Measurements from ENCODE around the gene OSM.
A peak's percentile ranks its signal among the peaks of the same experiment; 100 is the strongest.

The OSM gene

DNA sequence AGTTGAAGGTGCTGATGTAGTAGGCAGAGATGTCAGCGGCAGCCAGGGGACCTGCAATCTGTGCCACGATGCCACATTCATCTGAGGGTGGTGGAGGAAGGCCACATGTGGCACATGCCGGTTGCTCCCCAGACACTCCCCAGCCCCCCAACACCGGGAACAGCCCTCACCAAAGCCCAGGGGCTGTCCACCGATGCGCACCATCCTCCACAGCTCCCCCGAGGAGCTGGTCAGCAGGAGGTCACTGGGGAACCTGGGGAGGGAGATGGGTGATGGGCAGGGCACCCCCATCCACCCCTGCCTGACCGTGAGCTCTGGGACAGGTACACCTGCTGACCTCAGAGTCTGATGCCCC lies 19.2 kb upstream of the OSM start:
- no peak for DNase-seq

DNA sequence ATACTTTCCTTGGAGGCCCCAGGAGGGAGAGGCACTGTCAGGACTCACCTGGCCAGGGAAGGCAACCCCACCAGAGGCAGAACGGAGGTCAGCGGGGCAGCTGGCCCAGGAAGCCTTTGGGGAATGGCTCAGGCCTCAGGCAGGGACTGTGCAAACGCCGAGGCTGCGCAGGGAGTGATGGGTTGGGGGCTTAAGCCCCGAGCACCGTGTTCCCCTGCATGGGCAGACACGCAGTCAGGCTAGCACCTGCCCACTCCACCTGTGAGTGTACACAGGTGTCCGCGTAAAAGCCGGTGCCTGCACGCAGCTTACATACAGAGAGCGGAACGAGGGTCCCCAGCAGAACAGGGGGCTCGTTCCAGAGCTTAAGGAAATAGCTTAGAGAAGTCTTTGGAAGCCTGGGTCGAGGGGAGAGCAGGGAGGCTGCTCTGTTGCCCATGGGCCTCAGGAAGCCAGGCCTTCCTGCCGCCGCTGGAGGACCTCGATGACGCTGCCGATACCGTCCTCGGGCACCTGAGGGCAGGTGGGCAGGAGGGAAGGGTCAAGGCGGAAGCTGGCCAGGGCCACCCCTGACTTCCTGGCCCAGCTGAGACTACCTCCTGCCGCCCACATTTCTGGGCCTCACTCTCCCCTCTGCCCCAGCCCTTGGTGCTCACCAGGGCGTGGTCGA lies 18.7 kb upstream of the OSM start:
- DNase-seq, result no peak

DNA sequence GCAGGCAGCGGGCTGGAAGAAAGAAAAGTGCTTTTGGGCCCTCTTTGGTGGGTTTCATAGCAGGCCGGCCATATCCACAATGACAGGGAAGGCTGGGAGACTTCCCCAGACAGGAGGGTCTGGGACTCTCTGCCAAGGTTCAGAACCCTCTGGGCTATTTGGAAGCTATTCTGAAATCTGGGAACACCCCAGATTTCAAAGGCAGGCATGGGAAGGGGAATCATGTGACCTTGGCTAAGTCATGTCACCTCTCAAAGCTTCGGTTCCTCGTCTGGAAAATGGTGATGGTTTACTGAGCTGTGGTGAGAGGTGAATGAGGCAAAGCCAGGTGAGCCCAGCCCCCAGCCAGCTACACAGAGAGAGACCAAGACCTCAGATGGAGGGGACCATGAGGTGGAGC lies 18.0 kb upstream of the OSM start:
- DNase-seq, result no peak

DNA sequence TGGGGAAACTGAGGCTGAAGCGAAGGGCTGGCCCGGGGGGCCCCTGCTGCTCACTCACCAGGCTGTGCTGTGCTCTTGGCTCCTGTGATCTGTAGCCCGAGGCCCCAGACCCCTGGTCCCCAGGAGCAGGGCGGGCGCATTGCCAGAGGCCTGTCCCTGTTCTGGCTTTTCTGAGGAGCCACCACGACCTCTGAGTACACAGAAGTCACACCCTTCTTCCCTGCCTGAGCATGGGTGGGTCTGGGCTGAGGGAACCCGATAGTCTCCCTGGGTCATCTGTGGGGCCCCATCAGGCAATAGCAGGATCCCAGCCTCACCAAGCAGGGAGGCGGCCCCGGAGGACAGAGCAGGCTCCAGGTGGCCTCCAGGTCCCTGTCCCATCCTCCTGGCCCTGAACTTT lies 17.5 kb upstream of the OSM start:
- DNase-seq, result no peak

DNA sequence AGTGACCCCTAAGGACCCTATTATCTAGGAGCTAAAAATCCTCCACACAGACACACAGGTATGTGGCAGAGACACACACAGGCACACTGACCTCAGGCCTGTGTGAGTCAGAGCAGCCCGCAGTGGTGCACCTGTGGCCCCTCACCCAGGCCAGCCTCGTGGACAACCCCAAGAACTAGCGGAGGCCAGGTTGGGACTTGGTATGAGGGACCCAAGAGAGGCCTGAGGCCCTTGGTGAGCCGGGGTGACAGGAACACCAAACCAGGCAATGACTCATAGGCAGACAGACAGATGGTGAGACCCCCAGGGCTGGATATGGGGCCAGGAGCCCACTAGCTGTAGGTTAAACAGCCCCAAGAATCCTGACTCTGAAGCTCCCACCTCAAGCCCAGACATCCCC lies 16.7 kb upstream of the OSM start:
- no peak for DNase-seq

DNA sequence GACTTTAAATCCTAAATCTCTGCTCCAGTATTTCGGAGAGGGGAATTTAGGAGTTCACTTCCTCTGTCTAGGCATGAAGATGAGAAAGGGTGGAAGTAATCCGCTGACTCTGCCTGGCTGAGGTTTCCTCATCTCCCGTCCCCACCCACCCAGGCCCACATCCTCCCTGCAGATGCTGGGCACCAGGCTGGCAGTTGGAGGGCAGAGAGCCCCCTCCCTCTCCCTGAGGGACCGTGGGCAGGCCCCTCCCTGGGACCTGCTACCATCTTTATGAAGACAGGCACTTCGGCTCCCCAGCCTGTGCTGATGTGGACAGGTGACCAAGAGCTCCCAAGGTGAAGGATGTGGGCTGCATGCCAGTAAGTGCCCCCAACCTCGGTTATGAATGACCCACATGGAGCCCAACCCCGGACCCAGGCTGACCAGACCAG lies 16.0 kb upstream of the OSM start:
- DNase-seq, result no peak

DNA sequence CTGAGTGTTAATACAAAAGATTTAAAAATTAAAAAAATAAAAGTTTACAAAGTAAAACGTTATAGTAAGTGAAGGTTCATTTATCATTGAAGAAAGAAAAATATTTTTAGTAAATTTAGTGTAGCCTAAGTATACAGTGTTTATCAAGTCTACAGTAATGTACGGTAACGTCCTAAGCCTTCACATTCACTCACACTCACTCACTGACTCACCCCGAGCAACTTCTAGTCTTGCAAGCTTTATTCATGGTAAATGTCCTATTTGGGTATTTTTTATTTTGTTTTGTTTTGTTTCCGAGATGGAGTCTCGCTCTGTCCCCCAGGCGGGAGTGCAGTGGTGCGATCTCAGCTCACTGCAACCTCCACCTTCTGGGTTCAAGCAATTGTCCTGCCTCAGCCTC lies 13.9 kb upstream of the OSM start:
- no peak for DNase-seq

DNA sequence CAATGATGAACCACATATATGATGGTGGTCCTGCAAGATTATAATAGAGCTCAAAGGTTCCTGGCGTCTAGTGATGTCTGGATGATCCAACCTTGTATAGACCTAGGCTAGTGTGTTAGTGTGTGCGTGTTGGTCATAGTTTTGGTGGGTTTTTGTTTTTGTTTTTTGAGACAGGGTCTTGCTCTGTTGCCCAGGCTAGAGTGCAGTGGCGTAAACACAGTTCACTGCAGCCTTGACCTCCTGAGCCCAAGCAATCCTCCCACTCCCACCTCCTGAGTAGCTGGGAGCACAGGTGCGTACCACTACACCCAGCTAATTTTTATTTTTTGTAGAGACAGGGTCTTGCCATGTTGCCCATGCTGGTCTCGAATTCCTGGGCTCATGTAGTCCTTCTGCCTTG lies 13.3 kb upstream of the OSM start:
- DNase-seq, result no peak

DNA sequence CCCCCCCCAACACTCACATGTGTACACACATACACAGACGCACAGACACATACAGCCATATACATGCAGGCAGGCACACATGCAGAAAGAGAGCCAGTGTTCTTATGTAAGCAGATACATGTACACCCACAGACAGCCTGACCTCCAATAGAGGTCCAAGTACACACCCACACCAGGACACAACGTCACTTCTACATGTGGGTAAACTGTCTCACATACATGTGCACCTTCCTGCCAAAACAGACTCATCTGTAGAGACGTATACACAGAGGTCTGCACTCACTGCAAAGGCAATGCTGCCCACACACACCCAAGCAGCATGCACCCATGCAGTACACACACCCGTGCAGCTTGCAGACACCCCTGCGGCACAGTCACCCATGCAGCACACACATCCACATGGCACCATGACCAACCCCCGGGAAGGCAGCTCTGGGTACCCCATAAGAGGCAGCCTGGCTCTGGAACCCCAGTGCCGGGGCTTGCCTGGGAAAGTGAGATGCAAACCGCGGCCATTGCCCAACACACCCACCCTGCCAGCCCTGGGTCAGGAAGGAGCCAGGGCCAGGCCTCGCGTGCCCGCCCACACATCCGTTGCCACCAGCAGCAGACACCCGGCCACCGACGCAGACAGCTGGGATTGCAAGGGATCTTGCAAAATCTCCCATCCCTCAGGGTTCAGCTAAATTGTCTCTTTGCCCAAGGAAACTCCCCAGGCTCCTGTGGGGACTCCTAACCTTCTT lies 12.6 kb upstream of the OSM start:
- peak in 15 of 58 donors; percentile 8 to 40 (median 21) for DNase-seq

DNA sequence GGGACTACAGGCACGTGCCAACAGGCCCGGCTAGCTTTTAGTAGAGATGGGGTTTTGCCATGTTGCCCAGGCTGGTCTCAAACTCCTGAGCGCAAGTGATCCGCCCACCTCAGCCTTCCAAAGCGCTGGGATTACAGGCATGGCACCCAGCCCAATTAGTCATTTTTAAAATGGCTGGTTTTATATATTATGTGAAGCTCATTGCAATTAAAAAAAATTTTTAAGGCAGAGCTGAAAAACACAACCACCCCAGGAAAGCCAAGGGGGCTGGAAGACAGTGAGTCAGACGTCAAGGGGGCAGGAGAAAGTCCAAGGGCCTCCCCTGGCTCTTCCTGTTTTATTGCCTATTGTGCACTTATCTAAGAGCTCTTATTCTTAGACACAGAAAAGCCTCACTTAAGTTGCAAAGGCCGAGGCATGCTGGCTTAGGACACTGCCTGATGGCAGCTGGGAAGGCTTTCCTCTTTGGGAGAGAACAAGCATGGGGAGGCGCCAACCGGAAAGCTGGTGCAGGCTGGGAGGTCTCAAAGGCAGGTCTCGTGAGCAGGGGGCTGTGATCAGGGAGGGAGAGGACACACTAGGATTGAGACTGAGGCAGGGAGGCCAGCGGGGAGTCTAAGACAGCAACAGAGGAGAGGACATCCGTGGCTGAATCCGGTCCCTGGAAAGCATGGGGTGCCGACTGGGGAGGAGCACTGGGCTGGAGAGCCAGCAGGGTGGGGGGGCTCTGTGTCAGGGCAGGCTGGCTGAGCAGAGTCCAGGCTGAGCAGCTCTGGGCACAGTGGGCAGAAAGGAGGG lies 11.1 kb upstream of the OSM start:
- peak in 22 of 58 donors; percentile 9 to 74 (median 40) for DNase-seq

DNA sequence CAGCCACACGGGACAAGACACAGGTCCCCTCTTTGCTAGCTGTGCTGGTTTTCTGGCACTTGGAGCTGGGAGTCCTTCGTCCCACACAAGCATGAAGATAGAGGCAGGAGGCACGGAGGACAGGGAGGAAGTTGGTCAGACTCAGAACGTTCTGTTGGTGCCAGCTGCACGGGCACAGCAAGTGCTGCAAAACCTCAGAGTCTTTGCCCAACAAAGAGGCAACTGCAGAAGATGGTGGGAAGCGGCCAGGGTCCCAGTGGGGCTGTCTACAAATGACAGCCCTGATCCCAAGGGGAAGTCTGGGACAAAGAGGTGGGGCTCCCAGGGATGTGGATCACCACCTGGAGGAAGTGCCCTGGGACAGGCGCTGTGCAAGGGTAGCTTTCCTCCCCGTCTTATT lies 9.4 kb upstream of the OSM start:
- DNase-seq, result no peak

DNA sequence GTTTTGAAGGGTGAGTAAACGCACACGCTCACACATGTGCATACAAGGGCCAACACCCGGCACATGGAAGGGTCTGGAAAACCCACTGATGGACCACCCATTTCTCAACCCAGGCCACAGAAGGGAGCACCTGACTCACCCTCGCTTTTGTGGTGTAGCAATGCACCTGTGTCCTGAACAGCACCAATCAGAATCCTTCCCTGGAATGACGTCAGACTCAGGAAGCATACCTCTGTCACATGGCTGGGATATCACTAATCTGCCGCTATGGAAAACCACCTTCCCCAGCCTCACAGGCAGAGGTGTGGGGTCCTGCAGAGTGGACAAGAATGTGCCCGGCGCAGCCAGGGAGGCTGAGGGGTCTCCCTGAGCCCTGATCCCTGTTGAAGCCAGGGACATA lies 9.0 kb upstream of the OSM start:
- DNase-seq, result no peak

DNA sequence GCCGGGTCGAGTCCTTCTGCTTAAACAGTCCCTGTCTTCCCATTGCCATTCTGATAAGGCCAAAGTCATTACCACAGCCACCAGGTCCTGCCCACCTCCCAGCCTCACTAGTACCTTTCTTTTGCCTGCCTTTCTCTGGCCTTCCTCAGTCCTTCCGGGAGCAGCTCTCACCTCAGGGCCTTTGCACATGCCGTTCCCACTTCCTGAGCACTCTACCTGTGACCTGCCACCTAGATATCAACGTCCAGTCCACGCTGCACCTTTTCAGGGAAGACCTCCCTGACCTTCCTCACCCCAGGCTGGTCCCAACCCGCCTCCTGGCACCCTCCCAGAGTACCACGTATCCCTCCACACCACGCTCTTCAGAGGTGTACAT lies 7.8 kb upstream of the OSM start:
- DNase-seq, result no peak

DNA sequence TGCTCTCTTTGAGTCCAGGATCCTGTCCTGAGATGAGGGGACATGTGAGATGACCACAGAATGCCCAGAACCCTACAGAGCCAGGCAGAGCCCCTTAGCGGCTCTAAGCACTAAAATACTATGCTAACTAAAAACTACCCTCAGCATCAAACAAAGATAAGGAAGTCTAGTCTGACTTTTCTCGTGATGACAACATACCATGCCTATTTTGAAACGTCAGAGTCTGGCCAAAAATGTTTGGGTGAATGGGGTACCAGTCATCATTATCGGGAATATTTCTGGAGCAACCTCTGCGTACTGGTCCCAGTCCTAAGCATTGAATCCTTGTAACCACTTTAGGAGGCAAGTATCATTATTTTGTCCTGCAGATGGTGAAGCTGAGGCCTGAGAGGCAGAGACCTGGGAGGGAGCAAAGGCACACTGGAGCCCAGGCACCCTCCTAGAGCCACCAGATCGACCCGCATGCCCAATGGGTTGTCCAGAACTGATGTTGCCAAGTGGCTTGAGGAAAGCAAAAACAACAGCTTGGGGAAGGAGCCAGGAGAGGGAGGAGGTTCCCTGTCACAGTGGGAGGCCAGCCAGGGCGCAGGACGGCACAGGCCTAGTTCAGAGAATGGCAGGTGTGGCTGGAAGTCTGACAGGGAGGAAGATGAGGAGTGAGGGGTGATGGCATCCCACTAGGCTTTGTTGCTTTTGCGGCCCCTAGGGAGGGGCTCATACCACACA lies 7.2 kb upstream of the OSM start:
- DNase-seq, result no peak

DNA sequence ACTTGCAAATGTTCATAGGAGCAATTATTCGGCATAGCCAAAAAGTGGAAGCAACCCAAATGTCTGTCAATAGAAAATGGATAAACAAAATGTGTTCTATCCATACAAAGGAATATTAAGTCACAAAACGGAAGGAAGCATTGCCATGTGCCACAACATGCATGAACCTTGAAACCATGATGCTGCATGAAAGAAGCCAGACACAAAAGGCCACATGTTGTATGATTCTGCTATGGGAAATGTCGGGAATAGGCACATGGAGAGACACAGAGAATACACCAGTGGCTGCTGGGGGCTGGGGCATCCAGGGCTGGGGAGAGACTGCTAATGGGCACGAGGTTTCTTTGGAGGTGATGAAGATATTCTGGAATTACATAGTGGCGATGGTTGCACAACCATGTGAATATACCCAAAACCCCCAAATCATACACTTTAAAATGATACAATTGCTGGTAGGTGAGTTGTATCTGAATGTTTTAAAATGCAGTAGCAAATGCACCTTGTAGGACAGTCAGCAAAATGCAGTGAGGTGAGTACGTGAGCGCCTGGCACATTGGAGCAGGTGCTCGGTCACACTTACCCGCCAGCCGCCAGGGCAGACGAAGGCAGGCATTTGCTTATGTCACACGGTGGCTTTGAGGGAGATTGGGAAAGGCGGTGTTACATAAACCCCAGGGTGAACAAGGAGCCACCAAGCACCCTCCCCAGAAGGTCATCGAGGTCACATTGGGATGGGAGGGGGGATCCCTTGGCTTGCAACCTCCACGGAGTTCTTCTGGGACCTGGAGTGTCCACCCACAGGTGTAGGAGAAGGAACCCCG lies 6.3 kb upstream of the OSM start:
- no peak for DNase-seq

DNA sequence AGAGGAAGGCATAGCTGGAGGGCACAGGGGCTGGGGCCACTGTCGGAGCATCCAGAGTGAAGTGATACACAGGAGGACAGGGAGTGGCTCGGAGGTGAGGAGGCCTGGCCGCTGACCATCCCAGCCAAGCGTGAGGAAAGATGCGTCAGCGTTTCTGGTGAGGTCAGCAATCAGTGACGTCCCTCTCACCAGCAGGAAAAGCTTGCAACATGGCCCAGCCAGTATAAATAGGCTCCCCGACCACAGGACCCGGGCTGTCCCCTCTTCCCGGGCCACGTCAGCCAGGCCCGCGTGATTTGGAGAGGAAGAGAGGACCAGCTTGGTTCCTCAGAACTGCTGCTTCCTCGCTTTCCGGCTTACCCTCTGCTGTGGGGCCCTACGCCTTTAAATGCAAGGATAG lies 4.2 kb upstream of the OSM start:
- peak in 41 of 58 donors; percentile 14 to 72 (median 39) for DNase-seq

DNA sequence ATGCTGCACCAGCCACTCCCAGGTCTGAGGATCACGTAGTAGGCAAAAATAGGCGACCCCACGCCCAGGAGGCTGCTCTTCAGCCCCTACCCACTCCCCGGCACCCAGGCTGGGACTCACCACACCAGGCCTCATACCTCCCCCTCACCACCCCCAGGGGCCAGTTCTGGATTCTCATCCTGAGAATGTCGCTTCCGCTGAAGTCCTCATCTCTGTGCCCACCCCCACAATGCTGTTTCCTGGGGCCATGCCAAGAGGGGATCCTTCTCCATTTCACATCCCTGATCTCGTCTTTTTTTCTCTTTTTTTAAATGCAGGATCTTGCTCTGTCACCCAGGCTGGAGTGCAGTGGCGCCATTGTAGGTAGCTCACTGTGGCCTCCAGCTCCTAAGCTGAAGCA lies 1.7 kb upstream of the OSM start:
- DNase-seq, result no peak

DNA sequence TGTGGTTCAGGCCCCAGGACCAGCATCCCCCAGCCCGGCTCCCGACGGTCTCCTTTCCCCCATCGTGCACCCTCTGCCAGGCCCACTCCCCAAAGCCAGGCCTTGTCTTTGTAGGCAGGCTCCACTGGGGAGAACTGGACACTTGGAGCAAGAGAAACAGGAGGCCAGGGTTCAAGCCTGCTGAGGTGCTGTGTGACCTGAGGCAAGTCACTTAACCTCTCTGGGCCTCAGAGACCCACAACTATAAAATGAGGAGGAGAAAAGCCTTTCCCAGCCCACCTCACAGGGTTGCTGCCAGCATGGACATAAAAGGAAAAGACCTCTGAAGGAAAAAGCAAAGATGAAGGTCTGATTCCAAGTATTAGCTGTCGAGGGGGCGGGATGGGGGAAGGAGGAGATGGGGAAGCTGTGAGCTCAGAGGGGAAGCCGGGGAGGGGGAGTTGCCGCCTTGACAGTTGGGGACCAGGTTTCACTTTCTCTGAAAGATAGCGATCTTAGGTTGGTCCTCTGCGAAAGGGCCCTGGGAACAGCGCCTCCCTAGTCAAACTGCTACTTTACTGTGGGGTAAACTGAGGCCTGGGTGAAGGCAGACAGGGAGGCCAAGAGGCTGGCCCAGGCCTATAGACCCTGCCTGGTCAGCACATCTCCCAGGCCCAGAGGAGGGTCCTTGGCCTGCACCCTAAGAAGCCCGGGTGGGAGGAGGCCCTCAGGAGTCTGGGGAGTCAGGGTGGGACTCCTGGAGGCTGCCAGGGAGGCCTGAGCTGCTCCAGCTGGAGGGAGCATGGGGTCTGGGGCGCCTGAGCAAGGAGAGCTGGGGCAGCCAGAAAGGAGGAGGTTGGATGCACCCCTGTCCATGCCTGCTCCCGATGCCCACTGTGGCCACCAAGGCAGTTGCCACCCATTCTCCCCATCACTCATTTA lies 991 bp upstream of the OSM start:
- peak in 1 of 58 donors; percentile 17 for DNase-seq

DNA sequence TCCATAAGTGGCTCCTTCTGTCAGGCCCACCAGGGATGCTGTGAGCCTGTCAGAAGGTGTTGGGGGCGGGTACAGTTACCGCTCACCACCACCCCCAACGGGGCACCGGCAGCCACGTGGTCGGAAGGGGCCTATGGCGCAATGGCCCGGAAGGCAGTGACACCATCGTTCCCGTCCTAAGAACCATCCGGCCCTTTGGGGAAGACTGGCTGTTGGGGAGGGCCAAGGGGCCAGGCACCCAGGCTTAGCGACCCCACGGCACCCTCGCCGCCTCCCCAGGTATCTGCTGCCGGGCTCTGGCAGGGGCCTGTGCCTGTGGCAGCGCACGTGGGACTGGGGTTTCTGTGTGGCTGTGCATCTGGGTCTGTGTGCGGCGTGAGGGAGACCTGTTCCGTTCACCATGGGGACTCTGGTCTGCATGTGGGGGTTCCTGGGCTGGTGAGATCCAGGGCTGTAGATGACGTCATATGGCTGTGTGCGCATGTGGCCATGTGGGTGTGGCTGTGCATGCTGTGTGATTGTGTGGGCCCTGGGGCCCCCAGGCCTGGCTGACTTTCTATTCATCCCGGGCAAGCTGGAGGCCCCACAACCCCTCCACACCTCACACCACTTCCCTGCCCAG lies 717 bp downstream of the OSM start:
- peak in 13 of 58 donors; percentile 8 to 51 (median 19) for DNase-seq

All from anterior cingulate cortex (tissue), 58 donors.